ENCODE data around the gene IRF1.

DNA sequence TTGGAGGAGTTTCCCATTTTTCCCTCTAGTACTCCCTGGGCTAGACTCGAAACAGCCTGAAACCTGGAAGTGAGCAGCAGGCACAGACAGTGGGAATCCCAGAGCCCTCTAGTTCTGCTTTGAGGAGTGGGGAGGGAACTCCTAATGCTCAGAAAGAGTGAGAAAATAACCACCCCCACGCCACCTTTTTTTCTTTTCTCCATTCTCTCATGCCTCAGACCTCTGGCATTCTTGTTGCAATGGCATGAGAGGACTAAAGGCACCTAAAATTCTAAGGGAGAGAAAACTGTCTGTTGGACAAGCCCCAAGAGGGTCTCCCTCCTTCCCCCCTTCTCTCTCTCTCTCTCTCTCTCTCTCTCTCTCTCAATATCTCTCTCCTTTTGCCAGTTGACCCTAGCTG is 15.1 kb upstream of the IRF1 start:
- TF ChIP-seq, protein P1, sequence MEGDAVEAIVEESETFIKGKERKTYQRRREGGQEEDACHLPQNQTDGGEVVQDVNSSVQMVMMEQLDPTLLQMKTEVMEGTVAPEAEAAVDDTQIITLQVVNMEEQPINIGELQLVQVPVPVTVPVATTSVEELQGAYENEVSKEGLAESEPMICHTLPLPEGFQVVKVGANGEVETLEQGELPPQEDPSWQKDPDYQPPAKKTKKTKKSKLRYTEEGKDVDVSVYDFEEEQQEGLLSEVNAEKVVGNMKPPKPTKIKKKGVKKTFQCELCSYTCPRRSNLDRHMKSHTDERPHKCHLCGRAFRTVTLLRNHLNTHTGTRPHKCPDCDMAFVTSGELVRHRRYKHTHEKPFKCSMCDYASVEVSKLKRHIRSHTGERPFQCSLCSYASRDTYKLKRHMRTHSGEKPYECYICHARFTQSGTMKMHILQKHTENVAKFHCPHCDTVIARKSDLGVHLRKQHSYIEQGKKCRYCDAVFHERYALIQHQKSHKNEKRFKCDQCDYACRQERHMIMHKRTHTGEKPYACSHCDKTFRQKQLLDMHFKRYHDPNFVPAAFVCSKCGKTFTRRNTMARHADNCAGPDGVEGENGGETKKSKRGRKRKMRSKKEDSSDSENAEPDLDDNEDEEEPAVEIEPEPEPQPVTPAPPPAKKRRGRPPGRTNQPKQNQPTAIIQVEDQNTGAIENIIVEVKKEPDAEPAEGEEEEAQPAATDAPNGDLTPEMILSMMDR (IDR thresholded peaks at IDR 0.05 in 4 of 5, conservative IDR thresholded peaks at IDR 0.05 in 1 of 5), result no peak
- TF ChIP-seq POLR2A (IDR thresholded peaks at IDR 0.05), result no peak

All from gastrocnemius medialis (tissue), 4 donors.